Activated CD8-positive, alpha-beta memory T cell treated with anti-CD3 and anti-CD28 coated beads for 4 hours (primary cell): ENCODE measurements around the gene PDK2.

Experiments used
- DNase-seq, 2 donors: peaks; one replicate each; pipeline ENCODE4 v3.0.0-alpha.2; 2020; ENCODE audit warnings: low read depth in 2 of 2

Gene PDK2

DNA sequence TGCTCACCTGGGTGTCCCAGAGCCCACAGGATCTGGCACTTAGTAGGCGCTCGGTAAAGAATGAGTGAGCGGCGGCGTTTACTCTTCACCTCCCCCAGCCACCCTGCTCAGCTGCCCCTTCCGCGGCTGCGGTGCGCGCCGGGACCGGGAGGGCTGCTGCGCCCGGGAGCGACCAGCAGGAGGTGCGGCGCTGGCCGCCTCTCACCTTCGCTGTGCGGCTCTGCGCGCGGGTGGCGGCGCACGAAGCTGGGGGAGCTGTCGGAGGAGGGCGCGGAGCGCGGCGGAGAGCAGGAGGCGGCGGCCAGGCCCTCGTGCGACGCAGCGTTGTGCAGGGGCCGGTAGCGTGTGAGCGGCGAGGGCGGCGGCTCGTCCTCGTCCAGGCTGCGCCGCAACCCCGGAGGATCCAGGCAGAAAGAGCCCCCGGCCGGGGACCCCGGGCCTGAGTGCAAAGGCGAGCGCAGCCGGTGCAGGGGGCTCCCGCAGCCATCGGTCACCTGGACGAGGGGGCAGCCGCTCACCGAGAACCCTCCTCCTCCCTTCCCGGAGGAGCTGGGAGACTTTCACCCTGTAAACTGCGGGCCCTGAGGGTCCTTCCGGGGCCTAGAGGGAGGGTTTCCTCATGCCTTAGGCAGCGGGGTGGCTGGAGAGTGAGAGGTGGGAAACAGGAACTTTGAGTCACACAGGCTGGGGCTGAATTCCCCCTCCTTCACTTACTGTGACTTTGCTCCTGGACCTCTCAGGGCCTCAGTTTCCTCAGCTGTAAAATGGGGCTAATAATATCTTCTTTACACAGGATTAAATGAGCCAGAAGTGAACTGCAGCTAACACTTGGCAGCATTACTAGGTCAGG is 22.3 kb downstream of the PDK2 start:
- DNase-seq: peak in 1 of 2 donors; percentile 32

DNA sequence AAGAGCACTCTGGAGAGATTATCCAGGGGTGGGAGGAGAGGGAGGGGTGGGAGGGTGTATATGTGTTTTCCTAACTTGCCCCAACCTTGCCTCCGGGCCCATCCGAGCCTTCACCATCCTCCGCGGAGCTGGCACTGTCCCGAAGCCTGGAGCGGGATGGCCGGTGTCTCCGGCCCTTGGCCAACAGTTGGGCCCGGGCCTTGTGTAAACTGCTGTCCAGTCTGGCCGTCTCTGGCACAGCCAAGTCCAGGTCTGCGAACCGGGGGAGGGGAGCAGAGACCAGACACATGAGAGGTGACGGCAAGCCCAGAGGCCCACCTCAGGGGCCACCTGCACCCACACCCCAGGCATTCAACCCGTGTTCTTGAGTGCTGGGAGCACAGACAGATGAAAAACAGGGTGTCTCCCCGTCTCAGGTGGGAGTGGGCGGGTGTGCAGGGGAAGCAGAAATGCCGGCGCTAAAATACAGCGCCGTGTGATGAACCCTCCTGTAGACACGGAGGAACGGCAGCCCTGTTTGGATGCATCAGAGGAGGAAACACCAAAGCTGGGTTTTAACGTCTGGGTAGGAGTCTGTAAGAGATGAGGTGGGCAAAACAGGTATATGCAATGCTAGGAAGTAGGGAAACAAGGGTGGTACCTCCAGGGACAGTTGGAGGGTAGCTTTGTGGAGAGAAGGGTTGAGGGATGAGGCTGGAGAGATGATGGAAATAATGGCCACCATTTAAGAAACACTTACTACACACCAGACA is 23.1 kb downstream of the PDK2 start:
- DNase-seq: no peak

DNA sequence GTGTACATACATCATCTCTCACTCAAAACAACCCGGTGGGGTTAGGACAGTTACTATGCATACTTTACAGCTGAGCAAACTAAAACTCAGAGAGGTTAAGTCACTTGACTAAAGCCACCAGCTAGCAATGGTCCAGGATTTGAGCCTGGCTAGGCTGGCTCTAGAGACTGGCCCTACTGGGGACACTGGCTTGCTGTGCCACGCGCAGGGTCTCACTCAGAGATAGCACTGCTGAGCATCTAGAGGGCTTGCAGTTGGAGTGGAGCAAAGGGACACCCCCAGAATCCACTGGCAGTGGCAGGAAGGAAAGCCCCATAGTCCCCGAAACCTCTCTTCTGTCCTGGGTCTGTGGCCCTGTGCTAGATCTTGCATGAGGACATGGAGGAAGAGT is 23.7 kb downstream of the PDK2 start:
- no peak for DNase-seq

DNA sequence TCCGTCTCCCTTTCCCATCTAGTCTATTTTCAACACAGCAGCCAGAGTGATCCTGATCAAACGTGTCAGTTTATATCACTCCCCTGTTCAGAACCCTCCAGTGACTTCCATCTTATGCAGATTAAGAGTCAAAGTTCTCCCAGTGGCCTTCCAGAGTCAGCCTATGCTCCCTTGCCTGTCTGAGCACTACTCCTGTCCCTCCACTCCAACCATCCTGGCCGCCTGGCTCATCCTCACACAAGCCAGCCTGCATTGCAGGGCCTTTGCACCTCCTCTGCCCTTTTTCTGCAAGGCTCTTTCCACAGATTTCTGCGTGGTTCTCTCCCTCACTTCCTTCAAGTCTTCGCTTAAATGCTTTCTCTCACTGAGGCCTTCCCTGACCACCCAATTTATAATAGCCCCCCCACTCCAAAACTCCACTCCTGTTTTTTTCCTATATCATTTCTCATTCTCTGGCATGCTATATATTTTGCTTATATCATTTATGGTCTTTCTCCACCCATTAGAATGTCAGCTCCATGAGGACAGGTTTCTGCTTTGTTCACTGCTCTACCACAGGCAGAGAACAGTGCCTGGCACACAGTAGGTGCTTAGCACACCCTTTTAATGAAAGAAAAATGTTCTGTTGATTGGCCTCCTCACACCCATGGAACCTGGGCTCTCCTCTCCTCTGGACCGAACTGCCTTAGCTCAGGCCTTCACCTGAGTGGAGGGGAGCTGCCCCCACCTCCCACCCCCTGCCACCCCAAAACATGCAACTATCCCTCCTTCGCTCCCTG is 25.5 kb downstream of the PDK2 start:
- DNase-seq: no peak

DNA sequence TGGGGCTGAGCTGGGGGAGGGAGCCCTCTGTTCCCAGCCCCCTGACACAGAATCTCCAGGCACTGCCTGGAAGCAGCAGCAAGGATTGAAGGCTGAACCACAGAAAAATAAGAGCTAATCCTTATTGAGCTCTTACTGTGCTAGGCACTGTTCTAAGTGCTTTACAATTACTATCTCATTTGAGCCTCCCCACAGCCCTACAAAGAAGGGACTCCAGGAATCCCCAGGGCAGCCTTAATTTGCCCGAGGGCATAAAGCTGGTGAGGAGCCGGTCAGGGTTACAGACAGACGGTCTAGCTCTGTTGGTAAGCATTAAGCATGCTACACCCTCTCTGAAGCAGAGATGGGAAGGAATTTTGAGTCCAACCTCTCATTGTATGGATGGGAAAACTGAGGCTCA is 27.8 kb downstream of the PDK2 start:
- no peak for DNase-seq

DNA sequence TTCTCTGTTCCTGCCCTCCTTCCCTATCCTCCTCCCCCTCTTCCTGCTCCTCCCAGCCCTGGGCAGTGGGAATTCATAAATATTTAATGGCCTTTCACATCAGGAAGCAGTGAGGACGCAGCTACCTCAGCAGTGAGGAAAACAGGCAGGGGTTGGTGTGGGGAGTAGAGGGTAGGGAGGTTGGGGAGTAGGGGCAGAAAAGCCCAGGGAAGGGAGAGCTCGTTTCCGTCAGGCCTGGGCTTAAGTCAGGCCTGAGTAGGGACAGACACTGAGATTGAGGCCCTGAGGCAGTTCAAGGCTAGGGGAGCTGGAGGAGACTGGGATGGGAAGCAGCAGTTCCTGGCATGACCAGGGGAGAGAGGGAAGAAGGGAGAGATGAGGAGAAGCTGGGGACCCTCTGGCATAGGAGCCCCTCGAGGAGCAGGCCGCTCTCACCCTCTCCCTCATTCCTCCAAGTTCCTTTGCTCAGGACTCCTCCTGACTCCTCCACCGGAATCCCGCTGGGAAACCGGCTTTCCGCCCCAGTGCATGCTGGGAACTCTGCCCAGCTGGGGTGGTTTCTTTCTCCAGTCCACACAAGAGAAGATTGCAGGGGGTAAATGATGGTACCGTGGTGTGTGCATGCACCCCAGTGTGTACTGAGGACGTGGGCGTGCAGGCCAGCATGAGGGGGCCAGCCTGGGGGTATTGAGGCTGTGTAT is 28.6 kb downstream of the PDK2 start:
- no peak for DNase-seq

DNA sequence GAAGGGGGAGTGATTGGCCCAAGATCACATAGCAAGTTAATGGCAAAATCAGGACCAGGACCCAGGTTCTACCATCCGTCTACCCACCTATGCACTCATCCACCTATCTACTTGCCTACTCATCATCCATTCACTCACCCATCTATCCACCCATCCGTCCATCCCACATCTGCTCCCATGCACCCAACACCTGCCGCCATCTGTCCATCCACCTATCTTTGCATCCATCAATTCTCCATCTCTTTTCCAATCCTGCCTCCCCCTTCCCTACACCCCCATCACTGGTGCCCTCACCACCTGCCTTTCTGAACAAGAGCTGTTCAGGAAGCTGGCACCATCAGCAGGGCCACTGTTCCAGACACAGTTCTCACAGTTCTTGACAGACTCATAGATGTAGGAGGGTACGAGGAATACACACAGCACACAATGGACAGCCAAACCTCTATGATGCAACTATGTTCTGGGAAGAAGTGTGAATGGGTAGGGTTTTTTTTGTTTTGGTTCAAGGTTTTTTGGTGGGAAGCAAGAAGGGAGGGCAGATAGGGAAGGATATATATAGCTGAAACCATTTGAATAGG is 30.4 kb downstream of the PDK2 start:
- DNase-seq: no peak

DNA sequence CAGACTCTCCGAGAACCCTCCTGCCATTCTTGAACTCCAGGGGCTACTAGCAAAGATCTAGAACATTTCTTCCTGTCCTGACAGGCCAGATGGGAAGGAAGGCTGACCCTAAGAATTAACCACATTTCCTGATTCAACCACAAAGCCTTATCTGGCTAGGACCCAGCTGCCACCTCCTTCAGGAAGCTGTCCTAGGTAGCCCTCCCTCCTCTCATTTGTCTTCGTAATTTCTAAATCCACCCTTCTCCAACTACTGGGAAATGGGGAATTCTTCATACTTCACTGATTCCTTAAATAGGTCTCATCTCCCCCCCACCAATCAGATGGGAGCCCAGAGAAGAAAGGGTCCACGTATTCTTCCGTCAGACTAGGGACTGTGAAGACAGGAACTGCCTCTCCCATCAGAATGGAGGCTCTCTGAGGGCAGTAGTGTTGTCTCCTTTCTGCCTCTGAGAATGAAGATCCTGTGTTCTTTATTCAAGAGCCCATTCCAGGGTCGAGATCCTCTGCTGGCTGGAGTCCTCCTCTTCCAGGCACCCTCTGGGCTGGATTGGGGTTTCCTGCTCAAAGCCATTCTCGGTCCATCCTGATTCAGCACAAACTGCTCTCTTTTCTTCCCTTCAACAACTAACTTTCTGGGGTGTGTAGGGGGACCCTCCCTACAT is 32.7 kb downstream of the PDK2 start:
- no peak for DNase-seq

DNA sequence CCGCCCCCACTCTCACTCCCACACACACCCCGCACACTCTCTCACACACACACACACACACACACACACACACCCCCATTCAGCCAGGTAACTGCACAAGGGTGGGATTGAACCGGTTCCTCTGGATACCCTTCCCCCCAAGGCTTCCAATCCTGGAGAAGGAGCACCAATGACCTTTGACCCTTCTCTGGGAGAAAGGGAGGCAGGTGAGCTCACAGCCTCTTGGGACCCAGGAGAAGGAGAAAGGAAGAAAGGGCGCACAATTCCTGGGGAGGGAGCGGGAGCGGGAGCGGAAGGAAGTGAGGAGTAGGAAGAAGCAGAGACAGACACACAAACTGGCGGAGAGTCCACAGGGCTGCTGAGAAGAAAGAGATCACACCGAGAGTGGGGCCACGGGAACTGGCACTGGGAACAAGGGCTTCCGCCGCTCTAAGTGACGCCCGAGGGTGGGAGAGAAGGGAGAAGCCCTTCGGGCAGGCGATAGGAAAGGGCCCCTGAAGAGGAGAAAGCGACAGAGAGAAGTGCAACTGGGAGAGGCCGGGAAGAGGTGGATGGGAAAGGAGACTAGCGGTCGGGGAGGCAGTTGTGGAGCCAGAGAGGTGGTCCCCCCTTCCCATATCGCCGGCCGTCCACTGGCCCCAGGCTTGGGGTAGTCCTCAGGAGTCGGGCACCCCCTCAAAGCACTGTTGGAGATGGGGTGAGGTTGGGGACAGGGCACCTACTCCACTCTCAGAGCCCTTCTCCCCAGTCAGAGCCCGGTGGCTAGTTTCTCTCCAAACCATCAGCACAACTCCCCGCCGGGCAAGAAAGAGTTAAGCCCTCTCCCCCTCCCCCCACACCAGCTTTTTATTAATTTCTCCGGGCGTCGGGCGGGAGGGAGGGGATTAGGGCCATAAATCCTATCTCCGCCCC is 33.5 kb downstream of the PDK2 start:
- no peak for DNase-seq

DNA sequence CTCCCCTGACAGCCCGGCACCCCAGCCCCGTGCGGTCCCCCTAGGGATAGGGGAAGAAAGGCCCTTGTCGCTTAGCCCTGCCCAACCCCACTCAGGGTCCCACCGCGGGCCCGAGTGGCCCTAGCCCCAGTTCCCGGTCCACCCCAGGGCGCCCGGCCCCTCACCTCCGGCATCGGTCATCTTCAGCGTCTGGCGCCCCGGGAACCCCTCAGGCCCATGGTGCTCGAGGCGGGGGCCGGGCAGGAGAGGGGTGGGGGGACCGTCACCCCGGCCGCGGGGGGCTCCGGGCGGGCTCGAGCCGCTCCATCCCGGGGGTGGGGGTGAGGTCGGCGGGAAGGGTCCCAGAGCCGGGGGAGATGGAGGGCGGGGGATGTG is 34.2 kb downstream of the PDK2 start:
- DNase-seq: no peak

DNA sequence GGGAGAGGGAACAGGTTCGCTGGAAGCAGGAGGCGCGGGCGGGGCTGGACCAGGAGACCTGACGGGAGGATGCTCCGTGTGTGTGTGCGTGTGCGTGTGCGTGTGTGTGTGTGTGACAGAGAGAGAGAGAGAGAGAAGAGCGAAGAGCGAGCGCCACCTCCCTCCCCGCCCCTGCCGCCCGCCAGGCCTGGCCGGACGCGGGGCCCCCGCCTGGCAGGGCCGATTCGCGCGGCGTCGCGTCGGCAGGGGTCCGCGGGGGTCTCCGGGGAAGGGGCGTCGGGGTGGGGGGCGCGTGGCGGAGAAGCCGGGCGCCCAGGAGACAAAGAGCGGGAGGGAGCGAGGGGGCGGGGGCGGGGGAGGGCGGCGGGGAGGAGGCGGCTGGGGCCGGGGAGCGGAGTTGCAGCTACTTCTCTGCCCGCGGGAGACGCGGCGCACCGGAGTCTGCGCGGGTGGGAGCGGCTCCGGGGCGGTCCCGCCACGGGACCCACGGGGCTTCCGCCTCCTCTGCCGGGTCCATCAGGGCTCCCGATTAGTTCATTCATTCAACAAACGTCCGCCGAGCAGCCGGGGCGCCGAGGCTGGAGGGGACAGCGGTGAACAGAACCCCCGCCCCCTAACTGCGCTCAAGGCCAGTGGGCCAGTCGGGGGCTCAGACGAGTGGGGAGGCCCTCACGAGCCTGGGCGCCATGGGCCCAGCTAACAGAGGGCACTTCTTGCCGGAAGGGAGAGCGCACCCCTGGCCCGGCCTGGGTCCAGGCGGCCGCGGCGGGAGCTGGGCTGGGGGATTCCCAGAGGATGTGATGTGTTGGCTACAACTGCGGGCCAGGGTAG is 34.8 kb downstream of the PDK2 start, which contains the start of gene SAMD14:
SAMD14 (minus strand) TSS at position 433 of the 831 bp plus-strand sequence. CDS start 5,201 bp downstream, outside the sequence.
- no peak for DNase-seq

DNA sequence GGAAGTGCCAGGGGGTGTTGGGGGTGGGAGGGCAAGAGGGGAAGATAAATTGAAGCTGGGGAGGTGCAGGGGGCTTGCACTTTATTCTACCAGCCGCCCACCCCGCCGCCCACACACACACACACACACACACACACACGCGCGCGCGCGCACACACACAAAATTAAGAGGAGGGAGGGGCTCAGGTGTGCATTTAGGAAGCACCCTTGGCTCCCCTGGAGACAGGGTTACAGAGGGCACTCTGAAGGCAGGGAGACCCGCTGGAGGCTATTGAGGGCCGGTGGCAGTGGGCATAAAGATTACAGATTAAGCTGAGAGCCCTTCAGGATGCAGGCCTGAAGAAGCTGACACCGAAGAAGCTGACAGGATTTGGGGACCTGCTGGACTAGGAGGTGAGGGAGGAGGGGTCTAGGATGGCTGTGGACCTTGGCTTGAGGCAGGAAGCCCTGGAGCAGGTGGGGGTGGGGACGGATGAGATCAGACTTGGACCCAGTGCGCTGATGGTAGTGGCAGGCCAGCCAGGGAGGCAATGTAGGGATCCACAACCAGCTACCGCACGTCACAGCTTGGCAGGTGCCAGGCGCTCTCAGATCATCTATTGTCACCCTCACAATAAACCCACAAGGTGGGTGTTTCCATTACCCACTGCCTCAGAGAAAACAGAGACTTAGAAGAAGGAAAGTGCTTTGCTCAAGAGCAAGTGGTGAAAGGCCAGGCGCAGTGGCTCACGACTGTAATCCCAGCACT is 35.6 kb downstream of the PDK2 start:
- no peak for DNase-seq

DNA sequence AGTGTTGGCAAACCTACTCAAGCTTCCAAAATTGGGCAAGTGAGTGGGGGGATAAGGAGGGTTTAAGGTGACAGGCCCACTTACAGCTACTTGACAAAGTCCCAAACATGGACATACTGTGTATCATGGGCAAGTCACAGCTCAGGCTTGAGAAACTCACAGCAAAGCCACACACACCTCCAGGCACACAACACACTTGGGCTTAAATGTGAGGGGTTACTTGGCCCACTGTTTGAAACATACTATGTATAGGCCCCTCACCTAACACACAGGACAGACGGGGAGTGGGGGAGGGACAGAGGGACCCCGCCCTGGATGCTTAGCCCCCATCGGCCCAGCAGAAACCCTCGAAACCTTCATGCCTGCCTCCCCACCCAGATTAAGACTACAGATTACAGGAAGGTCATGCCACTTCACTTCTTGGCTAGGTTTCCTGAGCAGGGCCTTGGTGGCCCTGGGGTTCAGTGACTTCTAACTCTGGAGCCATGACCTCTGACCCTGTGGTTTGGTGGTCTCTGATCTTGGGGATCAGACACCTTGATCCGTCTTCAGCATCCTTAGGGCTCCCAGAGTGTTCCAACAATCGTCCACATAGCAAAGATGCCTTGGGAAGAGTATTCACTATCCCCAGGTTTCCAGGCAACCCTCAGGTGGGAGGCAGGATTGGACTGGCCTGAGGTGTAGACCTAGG is 37.1 kb downstream of the PDK2 start:
- DNase-seq: no peak

DNA sequence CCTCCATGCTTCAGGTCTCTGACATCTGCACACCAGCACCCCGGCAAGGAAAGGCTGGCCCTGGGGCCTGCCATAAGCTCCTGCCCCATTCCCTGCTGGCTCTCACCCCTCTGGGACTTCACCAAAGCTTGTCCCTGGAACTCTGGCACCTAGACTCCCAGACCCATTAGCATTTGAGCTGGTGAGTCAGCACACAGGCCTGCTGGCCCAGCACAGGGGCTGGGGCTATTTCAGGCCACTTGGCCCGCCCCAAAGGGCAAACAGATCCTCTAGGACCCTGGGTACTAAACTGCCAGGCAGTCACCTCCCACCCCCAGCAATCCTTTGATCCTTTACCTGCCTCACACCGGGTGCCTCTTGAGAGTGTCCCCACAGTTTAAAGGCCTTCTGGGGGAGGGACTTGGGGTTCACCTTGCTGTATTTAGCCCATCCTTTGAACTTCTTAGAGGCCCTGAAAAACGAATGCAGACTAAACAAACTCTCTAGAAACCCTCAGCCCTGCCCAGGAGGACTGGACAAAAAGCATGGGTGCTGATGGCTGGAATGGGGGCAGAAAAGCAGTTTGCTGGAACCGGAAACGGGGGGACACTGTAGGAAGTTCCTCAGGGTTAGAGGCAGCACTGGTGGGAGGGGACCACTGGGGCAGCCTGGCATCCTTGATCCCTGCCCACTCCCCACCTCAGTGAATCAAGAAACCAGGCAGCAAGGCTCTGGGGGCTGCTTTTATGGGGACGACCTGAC is 38.0 kb downstream of the PDK2 start:
- no peak for DNase-seq

DNA sequence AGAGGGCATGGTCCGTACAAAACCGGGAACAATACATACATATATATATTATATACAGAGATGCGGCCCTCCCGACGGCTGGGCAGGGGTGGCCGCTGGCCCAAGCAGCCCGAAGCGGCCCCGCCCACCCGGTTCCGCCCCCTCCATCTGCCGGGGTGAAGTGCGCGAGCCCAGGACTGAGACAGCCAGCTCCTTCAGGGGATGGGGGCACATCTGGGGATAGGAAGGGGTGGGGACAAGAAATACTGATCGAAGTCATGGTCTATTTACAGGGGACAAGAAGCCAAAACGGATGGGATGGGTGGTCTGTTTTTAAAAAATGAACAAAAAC is 38.6 kb downstream of the PDK2 start:
- DNase-seq: no peak

DNA sequence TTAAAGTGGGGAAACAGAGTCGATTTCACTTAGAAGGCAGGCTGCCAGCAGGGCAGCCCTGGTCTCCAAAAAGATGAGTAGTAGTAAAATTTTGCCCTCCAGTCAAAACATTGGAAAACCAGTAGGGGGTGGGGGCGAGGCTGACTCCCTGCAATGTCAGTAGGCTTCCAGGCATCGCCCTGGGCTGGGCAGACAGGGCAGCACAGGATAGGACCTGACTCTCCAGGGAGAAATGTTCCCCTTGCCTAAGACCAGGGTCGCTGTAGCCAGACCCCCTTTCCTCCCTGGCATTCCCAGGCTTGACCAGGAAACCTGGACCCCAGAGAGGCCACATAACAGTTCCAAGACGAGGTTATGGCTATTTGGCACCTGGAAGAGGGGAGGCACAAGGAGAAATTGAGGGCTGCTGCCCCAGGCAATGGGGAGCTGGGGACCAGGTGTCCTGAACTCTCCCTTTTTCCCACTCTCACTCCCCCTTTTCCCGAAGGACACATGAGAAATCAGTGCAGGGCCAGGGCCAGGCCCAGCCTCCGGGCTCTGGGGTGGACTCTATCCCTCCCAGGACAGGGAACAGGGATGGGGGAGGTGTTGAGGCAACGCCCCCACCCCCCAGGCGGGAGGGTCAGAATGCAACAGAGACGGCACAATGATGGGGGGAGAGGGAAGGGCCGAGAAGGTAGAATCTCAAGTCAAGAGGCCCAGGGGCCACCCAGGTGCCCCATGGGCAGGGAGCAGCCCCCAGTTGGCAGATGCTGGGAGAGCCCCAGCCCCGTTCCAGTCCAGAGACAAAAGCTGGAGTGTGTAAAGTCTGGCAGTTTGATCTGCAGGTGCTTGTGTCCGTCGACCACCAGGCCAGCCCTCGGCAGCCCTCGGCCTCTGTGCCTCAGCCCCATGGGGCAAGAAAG is 39.3 kb downstream of the PDK2 start:
- DNase-seq: no peak
